Inflammatory macrophage treated with lipopolysaccharide for 4 hours (primary cell): Measurements from ENCODE around the gene LGALS3BP.
"Not testable (repeated sequence)": the region's sequence is repeated elsewhere in the genome, so short reads cannot be mapped to it uniquely, and the experiment has no call there.

Experiments
- DNase-seq: peaks from one replicate; pipeline ENCODE4 v3.0.0-alpha.2; 2020

The LGALS3BP gene, protein sequence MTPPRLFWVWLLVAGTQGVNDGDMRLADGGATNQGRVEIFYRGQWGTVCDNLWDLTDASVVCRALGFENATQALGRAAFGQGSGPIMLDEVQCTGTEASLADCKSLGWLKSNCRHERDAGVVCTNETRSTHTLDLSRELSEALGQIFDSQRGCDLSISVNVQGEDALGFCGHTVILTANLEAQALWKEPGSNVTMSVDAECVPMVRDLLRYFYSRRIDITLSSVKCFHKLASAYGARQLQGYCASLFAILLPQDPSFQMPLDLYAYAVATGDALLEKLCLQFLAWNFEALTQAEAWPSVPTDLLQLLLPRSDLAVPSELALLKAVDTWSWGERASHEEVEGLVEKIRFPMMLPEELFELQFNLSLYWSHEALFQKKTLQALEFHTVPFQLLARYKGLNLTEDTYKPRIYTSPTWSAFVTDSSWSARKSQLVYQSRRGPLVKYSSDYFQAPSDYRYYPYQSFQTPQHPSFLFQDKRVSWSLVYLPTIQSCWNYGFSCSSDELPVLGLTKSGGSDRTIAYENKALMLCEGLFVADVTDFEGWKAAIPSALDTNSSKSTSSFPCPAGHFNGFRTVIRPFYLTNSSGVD

DNA sequence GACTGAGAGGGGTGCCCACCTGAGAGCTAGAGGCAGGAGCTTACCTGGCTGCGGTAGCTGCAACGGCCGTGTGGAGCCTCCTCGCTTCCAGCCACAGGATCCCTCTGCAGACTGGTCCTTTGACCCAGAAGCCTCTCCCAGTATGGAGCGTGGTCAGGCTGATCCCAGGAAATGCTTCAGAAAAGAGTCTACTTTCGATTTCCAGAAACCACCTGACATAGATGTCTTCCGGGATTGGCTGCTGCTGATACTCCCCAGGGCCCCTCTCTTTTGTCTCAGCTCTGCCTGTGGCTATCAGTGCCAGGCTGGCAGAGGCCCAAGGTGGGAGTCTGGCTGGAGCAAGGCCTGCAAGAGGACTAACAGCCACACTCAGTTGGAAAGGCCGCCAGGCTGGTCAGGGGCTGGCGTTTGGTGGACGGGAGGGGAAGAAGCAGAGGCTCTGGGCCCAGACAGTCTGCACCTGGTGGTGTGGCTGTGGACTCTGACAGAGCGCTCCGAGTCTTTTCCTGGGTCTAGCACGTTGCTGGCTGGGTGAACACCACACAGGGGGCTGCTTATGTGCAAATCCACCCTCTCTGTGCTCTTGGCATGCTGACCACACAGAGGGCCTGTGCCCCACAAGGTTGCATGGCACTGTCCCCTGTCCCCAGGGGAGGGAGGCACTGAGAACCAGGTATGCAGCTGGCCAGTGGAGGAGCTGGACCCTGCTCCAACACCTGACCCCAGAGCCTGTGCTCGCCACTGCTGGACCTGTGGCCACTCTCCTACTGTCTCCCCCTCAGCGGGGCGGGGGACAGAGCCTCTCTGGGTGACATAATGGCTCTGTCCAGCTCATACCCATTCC, at the start of gene LGALS3BP:
LGALS3BP (minus strand) TSS at position 144 of the 844 bp plus-strand sequence. CDS start 2,732 bp downstream, outside the sequence.
- peak; percentile 69 for DNase-seq

DNA sequence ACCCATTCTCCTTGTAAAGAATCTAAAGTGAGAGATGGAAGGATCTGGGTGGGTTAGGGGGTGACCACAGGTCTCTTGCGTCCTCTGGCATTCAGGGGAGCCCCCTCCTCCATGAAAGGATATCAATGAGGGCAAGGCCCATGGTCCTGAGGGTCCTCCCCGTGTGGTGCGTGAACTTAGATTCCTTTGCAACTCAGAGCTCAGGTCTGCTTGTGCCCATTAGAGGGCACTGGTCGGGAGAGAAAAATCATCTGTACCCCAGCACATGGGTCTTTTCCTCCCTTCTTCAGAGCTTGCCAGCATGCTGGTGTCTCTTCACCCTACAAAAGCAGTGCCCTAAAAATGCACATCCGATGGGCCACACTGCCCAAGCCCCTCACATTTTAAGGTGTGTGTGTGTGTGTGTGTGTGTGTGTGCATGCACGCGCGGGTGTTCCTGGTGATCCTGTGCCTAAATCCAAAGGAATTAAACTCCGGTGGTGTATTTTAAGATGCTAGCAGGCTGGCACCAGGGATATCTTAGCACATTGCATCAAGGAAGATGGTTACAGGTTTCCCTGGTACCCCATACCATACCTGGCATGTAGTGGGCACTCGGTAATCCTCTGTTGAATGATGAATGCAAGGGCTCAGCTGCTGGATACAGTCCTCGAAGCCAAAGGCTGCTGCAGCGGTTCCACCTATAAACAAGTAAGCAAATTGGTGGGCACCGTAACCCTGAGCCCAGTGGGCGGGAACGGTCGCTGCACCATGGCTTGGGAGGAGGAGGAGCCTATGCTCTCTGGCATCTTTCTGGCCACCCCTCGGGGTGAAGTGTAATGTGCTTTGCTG, 49.0 kb upstream of the LGALS3BP start:
- no peak for DNase-seq

DNA sequence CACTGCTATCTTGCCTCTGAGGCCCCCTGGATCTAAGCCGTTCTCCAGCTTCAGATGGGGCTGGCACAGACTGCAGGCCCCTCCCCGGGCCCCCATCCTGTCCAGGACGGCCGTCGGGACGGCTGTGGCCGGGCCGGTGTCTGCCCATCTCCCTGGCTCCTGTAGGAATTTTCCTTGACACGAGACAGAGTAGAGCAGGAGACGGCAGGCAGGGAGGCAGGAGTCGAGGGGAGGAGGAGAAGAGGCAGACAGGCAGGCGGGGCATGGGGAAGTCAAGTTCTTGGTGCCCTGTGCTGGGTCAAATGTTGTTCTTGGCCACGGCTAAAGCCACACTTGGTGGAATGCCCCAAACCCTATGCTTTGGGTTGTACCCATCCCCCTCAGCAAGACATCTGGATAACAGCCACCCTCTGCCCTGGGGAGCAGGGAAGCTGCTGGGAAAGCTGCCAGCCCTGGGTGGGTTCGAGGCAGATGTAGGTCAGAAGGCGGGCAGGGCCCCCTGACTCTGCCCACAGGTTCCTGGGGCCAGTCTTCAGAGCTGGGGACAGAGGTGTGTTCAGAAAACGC, 48.3 kb upstream of the LGALS3BP start:
- no peak for DNase-seq

DNA sequence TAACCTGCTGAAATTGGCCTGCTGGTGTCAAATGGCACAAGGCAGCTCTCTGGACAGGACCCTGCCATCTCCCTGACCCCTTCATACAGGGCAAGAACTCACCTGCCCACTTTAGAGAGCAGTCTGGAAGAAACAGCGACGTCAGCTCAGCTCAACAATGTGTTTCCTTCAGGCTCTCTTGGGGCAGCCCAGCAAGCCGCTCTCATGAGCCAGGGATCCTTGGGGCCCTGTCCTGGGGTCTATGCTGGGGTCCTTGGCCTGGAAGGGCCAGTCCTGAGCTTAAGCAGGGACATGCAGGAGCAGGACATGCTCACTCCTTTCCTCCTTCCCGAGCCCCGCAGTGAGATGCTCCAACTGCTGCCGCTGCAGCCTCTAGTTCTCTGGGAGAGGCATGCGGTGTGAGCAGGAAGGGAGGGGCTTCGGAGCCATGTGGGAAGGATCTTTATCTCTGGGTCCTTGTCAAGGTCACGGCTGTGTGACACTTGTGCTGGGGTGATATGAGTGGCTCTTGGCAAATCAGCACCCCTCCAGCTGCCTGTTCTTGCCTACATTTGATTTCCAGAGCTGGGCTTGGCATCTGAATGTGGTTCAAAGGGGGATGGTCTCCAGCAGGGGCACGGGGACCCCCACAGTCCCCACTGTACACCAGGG, 47.7 kb upstream of the LGALS3BP start:
- no peak for DNase-seq

DNA sequence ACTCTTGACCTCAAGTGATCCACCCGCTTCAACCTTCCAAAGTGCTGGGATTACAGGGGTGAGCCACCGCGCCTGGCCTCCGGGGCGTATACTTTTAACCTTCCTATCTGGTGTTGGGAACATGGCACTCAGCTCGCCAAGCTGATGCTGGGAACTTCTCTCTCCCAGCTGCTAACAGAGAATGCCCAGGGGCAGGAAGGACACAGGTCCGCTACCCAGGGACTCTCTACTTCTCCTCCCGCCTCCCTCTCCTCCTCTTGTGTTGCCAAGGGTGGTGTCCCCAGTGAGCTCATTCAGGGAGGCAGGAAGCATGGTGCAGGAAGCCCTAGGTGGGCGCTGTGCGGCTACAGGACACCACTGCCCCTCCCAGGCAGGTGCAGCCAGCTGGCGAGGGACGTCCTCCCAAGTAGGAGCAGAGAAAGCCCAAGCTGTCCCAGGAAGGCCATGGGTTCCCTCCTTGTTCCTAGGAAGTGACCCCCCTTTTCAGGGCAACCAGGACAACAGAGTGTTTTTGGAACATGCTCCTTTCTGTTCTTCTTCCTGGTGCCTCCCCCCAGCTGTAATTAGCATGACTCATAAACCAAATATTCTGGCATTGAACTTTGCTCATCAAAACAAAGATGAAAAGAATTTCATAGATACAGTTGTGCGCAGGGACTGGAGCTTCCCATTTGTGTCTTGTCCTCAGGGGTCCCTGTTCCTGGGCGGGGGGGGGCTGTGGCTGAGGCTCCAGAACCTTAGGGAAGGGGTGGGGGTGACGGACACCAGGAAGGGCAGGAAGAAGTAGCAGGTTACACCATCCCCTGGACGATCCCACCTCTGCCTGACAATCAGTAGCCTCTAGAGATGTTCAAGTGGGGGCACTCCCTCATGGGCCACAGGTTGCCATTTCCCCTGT, 46.9 kb upstream of the LGALS3BP start:
- no peak for DNase-seq

DNA sequence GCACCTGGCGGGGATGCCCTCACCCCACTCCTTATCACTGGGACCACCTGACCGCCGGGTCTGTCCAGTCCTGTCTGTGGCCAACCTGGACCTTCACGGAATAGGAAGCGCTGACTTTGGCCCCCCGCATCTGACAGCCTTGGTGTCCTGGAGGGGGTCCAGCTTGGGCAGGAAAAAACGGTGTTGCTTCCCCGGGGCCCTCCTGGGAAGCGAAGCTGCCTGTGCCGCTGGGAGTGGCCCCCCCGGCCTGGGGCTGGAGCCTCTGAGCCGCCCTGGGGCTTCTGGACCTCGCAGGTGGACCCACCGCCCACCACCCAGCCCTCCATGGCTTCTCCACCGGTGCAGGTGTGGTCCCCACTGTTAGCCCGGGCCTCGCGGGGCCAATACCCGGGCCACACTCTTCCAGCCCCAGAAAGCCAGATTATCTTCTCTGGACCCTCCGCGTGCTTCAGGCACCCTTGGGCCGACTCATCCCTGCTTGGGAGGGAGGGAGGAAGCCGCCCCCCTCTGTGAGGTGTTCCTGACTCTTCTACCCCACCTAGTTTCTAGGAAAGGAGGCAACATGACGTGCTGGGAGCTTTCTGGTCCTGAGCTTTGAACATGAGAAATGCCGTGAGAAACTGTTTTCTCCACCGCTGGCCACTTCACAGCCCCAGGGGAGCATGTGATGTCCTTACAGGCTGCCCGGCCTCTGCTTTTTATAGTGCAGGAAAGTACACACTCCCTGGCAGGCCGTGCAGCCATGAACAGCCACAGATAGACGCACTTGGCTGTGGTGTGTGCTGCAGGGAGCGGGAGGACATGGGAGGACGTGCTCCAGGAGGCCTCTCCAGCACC, 45.4 kb upstream of the LGALS3BP start:
- no peak for DNase-seq

DNA sequence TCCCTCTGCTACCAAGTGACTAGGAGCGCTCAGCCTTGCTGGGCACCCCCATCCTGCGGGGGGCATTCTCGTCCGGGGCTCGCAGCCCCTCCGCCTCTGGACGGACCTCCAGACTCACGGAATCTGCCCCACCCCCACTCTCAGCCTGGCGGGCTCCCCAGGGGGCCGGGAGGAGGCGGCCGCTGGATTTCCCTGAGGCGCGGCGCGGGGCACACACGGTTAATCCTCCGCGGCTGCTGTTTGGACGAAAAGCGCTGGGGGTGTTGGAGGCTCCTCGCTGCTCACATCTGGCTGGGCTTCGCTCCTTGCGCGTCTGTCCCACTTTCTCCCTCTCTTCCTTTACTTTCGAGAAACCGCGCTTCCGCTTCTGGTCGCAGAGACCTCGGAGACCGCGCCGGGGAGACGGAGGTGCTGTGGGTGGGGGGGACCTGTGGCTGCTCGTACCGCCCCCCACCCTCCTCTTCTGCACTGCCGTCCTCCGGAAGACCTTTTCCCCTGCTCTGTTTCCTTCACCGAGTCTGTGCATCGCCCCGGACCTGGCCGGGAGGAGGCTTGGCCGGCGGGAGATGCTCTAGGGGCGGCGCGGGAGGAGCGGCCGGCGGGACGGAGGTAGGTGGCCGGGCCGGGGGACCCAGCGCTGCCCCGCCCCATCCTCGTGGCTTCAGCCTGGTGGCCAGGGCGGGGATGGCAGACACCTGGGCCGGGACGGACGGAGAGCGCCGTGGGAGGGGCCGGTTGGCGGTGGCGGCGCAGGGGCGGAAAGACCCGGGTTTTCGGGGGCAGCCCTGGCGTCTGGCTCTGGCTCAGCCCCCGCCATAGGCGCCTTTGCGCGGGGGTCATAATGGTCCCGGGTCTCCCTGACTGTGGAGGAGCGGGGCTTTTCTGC, 44.4 kb upstream of the LGALS3BP start, which contains the start of gene C1QTNF1:
C1QTNF1 (plus strand) TSS at position 284 of the 886 bp plus-strand sequence. CDS start 19,800 bp downstream, outside the sequence.
- peak; percentile 39 for DNase-seq

DNA sequence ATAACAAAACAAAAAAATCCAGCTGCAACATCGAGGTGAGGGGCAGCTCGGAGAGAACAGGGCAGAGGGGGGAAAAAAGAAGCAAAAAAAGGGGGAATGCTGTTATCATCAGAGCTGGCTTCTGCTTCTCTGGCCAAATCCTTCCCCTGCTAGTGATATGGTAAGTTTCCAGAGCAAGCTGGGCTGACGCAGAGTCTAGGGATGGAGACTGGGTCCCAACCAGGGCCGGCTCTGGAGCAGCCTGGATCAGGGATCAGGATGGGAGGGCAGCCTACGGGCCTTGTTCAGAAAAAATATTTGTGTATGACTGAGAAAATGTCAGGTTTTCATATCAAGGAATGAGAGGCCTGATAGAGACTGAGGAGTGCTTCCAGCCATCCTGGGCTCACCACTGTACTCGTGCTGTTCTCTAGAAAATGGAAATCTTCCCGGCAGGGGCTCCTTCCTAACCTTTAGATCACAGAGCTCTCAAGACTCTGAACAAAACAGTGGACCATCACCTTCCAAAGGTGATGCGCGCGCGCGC, 43.5 kb upstream of the LGALS3BP start:
- DNase-seq: no peak

DNA sequence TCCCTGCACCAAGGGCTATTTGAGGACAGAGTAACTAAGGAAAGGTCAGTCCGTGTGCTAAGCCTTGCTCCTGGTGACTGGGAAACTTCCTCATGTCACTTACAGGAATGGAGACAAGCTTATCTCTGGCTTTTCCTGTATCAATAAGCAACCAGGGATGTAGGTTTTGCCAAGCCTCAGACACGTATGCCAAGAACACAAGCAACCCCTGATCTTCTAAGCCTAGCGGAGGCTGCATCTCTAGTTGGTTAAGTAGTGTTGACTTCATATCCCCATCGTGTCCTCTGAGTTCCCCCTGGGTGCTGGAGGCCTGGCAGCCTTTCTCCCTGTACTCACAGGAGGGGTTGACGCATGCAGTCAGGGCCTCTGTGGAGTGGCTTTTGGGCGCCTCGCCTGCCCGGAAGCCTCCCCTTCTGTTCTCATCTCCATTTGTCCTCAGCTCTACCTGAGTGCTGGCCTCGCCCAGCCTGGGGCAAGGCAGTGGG, 42.8 kb upstream of the LGALS3BP start:
- no peak for DNase-seq

DNA sequence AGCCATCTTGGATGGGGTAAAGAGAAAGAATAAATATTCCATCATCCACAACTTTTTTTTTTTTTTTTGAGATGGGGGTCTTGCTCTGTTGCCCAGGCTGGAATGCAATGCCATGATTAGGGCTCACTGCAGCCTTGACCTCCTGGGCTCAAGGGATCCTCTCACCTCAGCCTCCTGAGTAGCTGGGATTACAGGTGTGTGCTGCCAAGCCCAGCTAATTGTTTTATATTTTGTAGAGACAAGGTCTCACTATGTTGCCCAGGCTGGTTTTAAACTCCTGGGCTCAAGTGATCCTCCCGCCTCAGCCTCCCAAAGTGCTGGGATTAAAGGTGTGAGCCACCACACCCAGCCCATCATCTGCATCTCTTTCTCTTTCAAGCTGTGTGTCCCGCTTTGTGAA, 42.2 kb upstream of the LGALS3BP start:
- not testable (repeated sequence) for DNase-seq

DNA sequence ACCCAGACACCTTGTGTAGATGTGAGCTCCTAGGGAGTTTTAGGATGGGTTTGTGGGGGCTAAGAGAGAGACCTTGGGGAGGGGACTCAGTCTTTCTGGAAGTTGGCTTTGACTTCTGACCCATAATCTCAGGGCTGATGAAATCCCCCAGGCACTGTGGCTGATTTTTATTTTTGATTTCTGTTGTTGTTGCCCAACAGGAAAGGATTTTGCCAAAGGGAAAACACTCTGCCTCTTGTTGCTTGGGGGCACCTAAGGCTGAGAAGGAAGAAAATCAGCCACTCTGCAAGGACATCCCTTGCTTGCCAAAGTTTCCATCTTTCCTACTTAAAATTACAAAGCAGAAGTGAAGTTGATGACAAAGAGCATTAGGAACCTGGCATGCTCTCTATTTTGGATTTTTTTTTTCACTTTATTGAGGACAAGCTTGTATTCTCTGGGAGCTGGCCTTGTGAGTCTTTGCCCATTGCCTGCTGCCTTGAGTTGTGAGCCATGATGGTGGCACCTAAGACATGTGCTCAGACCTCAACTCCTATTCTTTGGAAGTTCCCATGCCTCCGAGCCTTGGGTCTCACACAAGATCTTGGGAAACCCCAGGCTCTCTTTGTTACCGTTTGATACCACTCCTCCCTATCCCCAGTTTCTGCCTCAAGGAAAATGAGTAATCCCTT, 41.0 kb upstream of the LGALS3BP start:
- DNase-seq: no peak

DNA sequence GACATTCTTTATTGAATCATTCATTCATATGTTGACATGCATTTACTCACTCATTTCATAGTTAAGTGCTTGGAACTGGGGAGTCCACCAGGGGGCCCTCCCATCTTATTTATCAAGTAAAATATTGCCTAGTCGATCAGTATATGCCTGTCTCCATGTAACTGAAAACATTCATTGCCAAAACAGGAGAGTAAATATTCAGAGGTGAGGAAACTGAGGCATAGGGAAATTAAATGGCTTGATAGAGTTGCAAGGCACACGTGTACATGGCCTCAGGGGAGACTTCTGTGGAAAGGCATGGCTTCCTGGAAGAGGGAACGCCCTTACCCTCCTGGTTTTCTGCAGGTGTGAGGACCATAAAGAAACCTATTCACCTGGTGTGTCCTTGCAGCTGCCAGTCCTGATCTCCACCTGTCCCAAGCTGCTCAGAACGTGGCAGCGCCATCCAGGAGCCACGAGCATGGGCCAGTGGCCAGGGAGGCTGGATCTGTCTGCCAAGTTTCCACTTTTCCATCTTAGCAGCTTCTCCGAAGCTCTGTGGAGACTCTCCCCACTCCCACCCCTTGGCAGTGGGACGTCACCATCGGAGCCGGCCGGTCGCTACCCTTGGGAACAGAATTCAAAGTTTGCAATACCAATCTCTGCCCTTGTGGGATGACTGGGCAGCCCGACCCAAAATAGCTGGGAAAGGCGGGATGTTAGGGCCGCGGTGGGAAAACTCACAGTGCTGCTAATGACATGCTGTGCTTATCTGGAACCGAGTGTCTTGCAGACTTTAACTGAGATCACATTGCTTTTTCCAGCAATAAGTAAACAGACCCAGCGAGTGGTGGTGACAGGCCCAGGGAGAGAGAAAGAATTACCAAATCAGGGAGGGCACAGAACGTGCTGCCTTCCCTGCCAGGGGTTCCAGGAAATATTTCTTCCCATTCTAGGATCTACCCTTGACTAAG, 40.2 kb upstream of the LGALS3BP start:
- peak; percentile 80 for DNase-seq

DNA sequence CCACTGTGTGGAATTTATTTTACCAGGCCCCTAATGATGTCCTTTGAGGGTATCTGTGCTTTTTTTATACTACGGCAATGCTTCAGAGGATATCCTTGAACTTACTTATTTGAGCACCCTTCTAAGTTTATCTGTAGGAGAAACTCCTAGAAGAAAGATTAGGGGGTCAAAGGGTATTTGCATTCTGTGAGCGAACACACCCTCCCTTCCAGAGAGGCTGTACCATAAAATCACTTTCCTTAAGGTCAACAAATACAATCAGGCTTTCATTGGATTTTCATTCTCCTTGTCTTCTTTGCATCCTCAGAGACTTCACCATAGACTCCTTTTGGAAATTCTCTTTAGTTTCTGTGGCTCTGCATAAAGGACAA, 39.5 kb upstream of the LGALS3BP start:
- DNase-seq: no peak

DNA sequence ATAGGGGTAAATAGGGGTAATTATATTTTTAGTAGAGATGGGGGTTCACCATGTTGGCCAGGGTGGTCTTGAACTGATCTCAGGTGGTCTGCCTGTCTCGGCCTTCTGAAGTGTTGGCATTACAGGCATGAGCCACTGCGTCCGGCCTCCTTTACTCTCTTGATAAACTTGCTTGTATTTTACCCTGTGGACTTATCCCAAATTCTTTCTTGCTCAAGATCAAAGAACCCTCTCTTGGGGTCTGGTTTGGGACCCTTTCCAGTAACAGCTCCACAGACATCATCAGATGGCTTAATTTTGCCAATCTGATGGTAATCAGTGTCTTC, 38.6 kb upstream of the LGALS3BP start:
- no peak for DNase-seq

DNA sequence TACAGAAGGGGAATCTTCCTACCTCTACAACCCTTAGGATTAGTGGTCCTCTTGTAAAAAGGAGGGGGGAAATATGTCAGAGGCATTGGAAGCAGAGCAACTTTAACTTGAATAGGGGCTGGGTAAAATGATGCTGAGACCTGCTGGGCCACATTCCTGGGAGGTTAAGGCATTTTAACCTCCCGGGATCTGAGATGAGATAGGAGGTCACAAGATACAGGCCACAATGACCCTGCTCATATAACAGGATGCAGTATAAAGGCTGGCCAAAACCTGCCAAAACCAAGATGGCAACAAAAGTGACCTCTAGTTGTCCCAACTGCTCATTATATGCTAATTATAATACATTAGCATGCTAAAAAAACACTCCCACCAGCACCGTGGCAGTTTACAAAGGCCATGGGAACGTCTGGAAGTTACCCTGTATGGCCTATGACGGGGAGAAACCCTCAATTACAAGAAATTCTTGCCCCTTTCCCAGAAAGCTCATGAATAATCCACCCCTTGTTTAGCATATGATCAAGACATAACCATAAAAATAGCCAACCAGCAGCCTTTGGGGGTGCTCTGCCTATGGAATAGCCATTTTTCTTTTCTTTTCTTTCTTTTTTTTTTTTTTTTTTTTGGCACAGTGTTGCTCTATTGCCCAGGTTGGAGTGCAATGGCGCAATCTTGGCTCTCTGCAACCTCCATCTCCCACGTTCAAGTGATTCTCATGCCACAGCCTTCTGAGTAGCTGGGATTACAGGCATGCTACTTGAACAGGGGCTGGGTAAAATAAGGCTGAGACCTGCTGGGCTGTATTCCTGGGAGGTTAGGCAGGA, 38.0 kb upstream of the LGALS3BP start:
- DNase-seq: no peak
